NOMO-1 treated with dmso at 0.1 percent for 144 hours (cell line): ENCODE data around the gene OBSL1.

Experiments used
- DNase-seq: peaks from one replicate; lab custom pipeline; 2025; ENCODE audit not compliant: unreplicated experiment; lab: John Stamatoyannopoulos, UW

The OBSL1 gene

GRCh38 chr2:219567791-219568361 lies 3.5 kb downstream of the OBSL1 start:
- no peak for DNase-seq

- DNase-seq, result no peak
Measured at GRCh38 chr2:219567131-219567530, 4.2 kb downstream of the OBSL1 start.

- DNase-seq, result no peak
Measured at GRCh38 chr2:219566640-219567039, 4.7 kb downstream of the OBSL1 start.

- no peak for DNase-seq
Measured at GRCh38 chr2:219565130-219566080, 5.9 kb downstream of the OBSL1 start.

DNA sequence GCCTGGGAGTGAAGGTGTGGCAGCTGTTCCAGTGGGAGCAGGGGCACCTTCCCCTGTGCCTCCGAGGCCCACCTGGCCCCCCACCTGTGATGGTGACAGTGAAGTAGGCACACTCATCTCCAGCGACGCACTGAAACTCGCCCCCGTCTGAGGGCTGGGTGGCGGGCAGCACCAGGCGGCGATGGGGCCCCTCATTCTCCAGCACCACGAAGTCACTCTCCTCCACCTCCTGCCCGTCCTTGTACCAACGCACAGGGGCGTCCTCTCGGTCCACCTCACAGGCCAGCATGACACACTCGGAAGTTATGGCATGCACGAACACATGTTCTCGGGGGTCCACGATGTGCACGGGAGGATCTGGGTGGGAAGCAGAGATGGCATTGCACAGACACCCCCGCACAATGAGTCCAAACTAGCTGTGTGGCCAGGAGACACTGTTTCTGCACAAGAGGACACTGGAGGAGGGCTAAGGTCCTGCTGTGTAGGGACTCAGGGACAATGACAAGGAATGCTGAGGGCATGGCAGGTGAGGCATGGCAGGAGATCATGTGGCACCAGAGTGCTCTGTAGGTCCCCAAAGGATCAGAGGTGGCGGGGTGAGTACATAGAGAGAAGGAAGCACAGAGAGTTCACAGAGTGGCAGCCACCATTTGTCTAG lies 7.9 kb downstream of the OBSL1 start:
- no peak for DNase-seq

GRCh38 chr2:219562049-219563020 lies 9.0 kb downstream of the OBSL1 start:
- DNase-seq, result no peak

GRCh38 chr2:219561179-219562048 lies 9.9 kb downstream of the OBSL1 start:
- no peak for DNase-seq

DNA sequence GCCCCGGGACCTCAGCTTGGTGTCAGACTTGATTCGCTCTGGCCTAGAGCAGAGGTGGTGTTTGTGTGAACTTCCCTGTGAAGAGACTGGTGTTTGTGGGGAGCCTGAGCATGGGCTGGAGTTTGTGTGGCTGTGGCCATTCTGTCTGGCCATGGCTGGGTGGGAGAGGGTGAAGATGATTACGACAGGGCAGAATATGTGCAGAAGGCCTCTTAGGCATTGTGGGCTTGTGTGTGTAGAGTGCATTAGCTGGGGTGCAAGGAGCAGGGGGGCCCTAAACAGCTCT lies 10.5 kb downstream of the OBSL1 start:
- DNase-seq, result no peak

GRCh38 chr2:219560037-219560892 lies 11.1 kb downstream of the OBSL1 start:
- no peak for DNase-seq

- DNase-seq, result no peak
Measured at GRCh38 chr2:219559156-219559915, 12.0 kb downstream of the OBSL1 start.

GRCh38 chr2:219557791-219558785 lies 13.3 kb downstream of the OBSL1 start:
- no peak for DNase-seq

DNA sequence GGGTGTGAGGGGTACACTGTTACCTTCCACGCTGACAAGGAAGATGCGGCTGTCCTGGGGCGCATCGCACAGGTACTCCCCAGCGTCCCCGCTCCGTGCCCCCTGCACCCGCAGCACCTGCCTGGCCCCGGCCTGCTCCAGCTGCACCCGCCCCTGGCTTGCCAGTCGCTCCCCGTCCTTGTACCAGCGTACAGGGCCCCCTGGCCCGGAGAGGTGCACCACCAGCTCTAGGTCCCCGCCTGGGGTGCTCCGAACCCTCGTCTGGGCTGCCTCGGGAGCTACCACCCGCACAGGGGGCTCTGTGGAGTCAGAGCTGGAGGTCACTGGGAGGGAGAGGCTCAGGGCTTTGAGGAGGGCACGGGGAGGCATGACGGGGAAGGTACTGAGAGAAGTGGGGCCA lies 14.0 kb downstream of the OBSL1 start:
- no peak for DNase-seq

GRCh38 chr2:219556413-219556812 lies 14.9 kb downstream of the OBSL1 start:
- no peak for DNase-seq

- DNase-seq, result no peak
Measured at GRCh38 chr2:219555956-219556355, 15.4 kb downstream of the OBSL1 start.

DNA sequence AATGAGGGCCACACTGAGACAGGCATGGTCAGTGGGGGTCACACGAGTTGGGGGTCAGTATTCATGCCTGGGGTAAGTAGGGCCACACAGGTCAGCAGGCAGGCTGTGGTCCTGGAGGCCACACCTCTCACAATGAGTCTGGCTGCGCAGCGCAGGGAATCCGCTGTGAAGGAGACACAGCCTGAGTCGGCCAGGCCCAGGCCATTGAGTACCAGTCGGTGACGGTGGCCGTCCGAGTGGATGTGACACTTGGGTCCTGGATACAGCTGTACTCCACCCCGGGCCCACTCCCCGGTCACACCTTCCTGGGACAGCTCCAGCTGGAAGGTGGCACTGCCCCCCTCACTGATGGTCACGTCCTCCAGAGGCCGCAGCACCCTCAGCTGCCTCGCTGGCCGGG lies 17.0 kb downstream of the OBSL1 start:
- DNase-seq, result no peak

- no peak for DNase-seq
Measured at GRCh38 chr2:219553463-219553963, 17.8 kb downstream of the OBSL1 start.

DNA sequence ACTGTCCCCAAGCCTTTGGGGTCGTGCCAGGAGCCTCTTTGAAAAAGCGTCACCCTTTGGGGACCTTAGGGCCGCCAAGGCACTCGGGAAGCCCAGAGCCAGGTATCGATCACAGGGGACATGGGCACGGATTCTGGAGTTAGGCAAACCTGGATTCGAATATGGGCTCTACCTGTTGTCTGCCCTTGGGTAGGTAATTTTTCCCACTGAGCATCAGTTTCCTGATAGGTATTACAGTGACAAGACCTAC lies 18.2 kb downstream of the OBSL1 start:
- no peak for DNase-seq
